OCI-M2 (cell line): ENCODE results near the gene SLC45A1.

ENCODE experiments used
- DNase-seq: peaks from one replicate; lab custom pipeline; 2025; ENCODE audit not compliant: unreplicated experiment; lab: John Stamatoyannopoulos, UW

Gene SLC45A1

GRCh38 chr1:8382608-8383505 lies 64.9 kb downstream of the SLC45A1 start:
- no peak for DNase-seq

- DNase-seq: no peak
Observed at GRCh38 chr1:8384088-8384487, 66.2 kb downstream of the SLC45A1 start.

GRCh38 chr1:8384577-8384976 lies 66.7 kb downstream of the SLC45A1 start:
- no peak for DNase-seq

DNA sequence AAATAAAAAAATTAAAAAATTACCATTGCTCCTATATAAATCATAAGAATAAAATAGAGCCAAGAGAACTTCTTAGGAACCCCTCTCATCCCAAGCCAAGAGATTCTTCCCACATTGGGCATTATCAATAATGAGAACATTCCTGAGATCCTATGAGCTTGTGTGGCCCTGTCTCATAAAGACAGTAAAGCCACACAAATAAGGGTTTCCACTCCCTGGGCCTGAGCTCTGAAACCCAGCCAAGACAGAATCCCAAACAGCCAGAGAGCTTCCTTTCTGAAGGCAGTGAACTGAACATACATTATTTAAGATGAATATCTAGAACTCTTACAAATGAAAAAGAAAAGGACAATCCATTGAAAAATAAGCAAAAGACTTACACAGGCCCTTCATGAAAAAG lies 68.3 kb downstream of the SLC45A1 start:
- no peak for DNase-seq

- no peak for DNase-seq
Observed at GRCh38 chr1:8388732-8389562, 71.0 kb downstream of the SLC45A1 start.

DNA sequence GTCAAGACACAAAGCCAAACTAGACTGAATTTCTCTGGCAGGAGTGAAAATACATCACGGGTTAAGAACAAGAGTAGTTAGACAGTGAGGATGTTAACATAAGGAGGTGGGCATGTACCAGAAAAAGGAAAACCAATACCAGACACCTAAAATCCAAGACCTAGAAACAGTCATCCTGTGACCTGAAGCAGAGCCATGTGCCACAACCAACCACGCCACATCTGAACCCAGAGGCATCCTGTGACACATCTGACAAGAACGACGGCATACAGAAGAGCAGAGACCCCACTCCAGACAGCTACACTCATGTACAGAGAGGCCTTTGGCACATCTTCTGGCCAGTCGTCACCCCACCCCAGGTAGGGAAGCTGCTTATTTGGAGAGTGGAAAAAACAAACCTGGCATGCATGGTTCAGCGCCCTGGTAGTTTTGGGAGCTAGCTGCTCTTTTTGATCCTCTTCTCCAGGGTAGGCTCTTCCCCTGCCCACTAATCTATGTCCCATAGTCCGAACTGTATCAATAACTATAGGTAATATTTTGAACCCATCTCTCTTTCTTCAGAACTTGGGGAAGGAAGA lies 72.1 kb downstream of the SLC45A1 start:
- no peak for DNase-seq

GRCh38 chr1:8390707-8391106 lies 72.8 kb downstream of the SLC45A1 start:
- DNase-seq: no peak

- no peak for DNase-seq
Observed at GRCh38 chr1:8392522-8392921, 74.6 kb downstream of the SLC45A1 start.
